ENCODE measurements around the gene ARMC12. TPM values are rescaled to one million over a fixed set of nuclear protein-coding genes. Genes with fewer than 3 reads are reported as not detected.
A peak's percentile ranks its signal among the peaks of the same experiment; 100 is the strongest.

Gene ARMC12
- total and polyA plus RNA-seq, 8 donors: 0.45 to 1.7 (median 0.84) TPM

- TF ChIP-seq, protein P1, sequence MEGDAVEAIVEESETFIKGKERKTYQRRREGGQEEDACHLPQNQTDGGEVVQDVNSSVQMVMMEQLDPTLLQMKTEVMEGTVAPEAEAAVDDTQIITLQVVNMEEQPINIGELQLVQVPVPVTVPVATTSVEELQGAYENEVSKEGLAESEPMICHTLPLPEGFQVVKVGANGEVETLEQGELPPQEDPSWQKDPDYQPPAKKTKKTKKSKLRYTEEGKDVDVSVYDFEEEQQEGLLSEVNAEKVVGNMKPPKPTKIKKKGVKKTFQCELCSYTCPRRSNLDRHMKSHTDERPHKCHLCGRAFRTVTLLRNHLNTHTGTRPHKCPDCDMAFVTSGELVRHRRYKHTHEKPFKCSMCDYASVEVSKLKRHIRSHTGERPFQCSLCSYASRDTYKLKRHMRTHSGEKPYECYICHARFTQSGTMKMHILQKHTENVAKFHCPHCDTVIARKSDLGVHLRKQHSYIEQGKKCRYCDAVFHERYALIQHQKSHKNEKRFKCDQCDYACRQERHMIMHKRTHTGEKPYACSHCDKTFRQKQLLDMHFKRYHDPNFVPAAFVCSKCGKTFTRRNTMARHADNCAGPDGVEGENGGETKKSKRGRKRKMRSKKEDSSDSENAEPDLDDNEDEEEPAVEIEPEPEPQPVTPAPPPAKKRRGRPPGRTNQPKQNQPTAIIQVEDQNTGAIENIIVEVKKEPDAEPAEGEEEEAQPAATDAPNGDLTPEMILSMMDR (IDR thresholded peaks at IDR 0.05): no peak
- Histone ChIP-seq H3K9me3 (no peaks in the 10 kb centered on the region), H3K4me3 (no peak overlapping the region), H3K27me3 (peaks cover 11 to 48% of the 10 kb centered on the region in 2 donors), H3K27ac (no peak overlapping the region), H3K36me3 (no peaks in the 10 kb centered on the region), H3K4me1 (peaks cover 4 to 10% of the 10 kb centered on the region in 2 donors)
- ATAC-seq (no peak), DNase-seq (no peak)
- intact Hi-C loops (cut with DNase I): no loop called here
Observed at GRCh38 chr6:35775031-35775430, 38.2 kb downstream of the ARMC12 start.

DNA sequence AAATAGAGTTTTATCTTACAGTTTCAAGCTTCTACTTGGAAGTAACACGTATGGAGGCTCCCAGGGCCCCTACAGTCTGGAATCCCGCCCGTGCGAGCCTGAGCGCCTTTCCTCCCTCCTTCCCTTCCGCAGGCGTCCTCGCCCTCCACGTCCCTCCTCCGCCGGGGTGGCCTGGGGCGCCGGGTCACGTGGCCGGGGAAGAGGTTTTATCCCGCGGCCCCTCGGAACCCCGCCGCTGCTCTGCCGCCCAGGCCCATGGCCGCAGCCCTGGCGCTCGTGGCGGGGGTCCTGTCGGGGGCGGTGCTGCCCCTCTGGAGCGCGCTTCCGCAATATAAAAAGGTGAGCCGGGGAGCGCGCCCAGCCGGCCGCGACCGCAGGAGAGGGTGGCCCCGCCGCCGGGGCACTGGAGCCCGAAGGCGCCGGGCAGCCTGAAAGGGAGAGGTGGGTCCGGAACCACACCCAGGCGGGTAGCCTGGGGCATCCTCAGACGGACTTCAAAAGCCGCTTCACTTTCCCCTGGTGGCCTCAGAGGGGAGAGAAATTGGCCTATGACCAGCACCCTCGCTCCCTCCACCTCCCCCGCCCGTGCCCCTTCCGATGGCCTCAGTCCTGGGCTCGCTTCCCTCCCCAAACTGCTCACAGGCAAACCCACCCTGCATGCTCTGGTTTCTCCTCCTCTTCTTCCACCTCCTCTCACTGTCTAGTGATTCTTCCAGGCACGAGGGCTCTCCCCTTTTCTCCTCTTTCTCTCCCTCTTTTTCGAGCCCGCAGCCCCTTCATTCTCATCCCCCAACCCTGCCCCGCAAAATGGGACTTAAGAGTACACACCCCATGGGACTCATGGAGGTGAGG lies 39.8 kb downstream of the ARMC12 start, which contains the start of gene CLPSL2:
TSS of gene CLPSL2 (plus strand) at position 235 of the 852 bp plus-strand sequence. CDS start at position 256, 21 bp downstream.
- no peaks in the 10 kb centered on the region for H3K9me3 ChIP-seq
- DNase-seq (peak in 2 of 4 donors; percentile 17 to 85), ATAC-seq (peak; percentile 61)
- H3K27me3 ChIP-seq: peaks cover 11 to 42% of the 10 kb centered on the region in 2 donors
- H3K27ac ChIP-seq: no peak within 1 kb of the TSS
- intact Hi-C loops (cut with DNase I): no loop called here
- TF ChIP-seq, protein P1 (IDR thresholded peaks at IDR 0.05): no peak
- H3K36me3 ChIP-seq: no peaks in the 10 kb centered on the region
- H3K4me1 ChIP-seq: peaks cover 4 to 10% of the 10 kb centered on the region in 2 donors
- H3K4me3 ChIP-seq: peak within 1 kb of the TSS; percentile 39 to 42

GRCh38 chr6:35777356-35778102 lies 40.7 kb downstream of the ARMC12 start:
- Histone ChIP-seq H3K27me3 (peaks cover 11 to 48% of the 10 kb centered on the region in 2 donors), H3K4me1 (peaks cover 4 to 10% of the 10 kb centered on the region in 2 donors), H3K27ac (no peak overlapping the region), H3K36me3 (no peaks in the 10 kb centered on the region), H3K9me3 (no peaks in the 10 kb centered on the region), H3K4me3 (no peak overlapping the region)
- intact Hi-C loops (cut with DNase I): no loop called here
- DNase-seq: no peak
- no peak for ATAC-seq
- TF ChIP-seq, protein P1 (IDR thresholded peaks at IDR 0.05): no peak

DNA sequence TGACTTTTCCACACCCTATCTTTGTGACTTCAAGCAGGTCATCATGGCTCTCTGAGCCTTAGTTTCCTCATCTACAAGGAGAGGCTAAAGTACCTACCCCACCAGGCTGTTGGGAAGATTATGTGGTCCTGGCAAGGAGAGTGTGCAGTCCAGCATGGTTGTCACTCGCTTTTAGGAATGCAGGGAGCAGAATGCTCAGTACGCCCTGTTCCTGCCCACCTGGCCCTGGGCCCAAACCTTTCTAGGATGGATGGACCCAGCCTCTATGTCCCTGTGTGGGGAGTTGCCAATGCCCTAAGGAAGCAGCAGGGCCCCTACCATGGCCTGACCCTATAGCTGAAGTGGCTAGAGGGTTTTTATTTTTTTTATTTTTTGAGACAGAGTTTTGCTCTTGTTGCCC lies 41.6 kb downstream of the ARMC12 start:
- Histone ChIP-seq H3K9me3 (no peaks in the 10 kb centered on the region), H3K4me1 (peaks cover 4 to 10% of the 10 kb centered on the region in 2 donors), H3K27me3 (peaks cover 11 to 52% of the 10 kb centered on the region in 2 donors), H3K4me3 (no peak overlapping the region), H3K36me3 (no peaks in the 10 kb centered on the region), H3K27ac (no peak overlapping the region)
- TF ChIP-seq, protein P1 (IDR thresholded peaks at IDR 0.05): no peak
- DNase-seq (no peak), ATAC-seq (no peak)
- intact Hi-C loops (cut with DNase I): no loop called here

- Histone ChIP-seq H3K27ac (no peak within 1 kb of the TSS), H3K4me3 (no peak within 1 kb of the TSS), H3K36me3 (no peaks in the 10 kb centered on the region), H3K27me3 (peaks cover 11 to 56% of the 10 kb centered on the region in 2 donors), H3K9me3 (no peaks in the 10 kb centered on the region), H3K4me1 (peaks cover 4 to 10% of the 10 kb centered on the region in 2 donors)
- ATAC-seq (no peak), DNase-seq (no peak)
- intact Hi-C loops (cut with DNase I): no loop called here
- TF ChIP-seq, protein P1 (IDR thresholded peaks at IDR 0.05): no peak
Observed at GRCh38 chr6:35780719-35781118, 43.9 kb downstream of the ARMC12 start, which contains the start of gene CLPSL1. CLPSL1 (plus strand) TSS chr6:35781019; CDS start chr6:35781111, 92 bp downstream.

All from left lung (tissue), 10 donors.